ENCODE data around the gene TPM2.

- peak; percentile 81 for TF ChIP-seq MAX (IDR thresholded peaks at IDR 0.05)
- peak; percentile 44 to 47 for TF ChIP-seq RAD21 (IDR thresholded peaks at IDR 0.05)
- TF ChIP-seq CTCF (IDR thresholded peaks at IDR 0.05; ENCODE audit: low read depth, low read length, missing input control), result no peak
- TF ChIP-seq REST (IDR thresholded peaks at IDR 0.05), result peak; percentile 88
- TF ChIP-seq YY1 (IDR thresholded peaks at IDR 0.05), result peak; percentile 93
- peak; percentile 89 for TF ChIP-seq SP1 (IDR thresholded peaks at IDR 0.05)
- peak; percentile 74 to 91 for TF ChIP-seq GABPA (IDR thresholded peaks at IDR 0.05 in 1 of 2, conservative IDR thresholded peaks at IDR 0.05 in 1 of 2)
- TF ChIP-seq ATF3 (IDR thresholded peaks at IDR 0.05), result no peak
- peak; percentile 82 for TF ChIP-seq TAF1 (conservative IDR thresholded peaks at IDR 0.05)
- TF ChIP-seq FOXA1 (IDR thresholded peaks at IDR 0.05), result no peak
- TF ChIP-seq ZBTB33 (IDR thresholded peaks at IDR 0.05), result no peak
- TF ChIP-seq EGR1 (IDR thresholded peaks at IDR 0.05; ENCODE audit: low read depth in 2 of 2), result peak; percentile 66 to 72
- TF ChIP-seq JUND (IDR thresholded peaks at IDR 0.05), result peak; percentile 77 to 78
These were observed 42.6 kb upstream of the TPM2 start, which contains the start of the genes CREB3 and TLN1 for GRCh38 chr9:35732185-35732799.
